ENCODE results near the gene SLC22A7.

DNA sequence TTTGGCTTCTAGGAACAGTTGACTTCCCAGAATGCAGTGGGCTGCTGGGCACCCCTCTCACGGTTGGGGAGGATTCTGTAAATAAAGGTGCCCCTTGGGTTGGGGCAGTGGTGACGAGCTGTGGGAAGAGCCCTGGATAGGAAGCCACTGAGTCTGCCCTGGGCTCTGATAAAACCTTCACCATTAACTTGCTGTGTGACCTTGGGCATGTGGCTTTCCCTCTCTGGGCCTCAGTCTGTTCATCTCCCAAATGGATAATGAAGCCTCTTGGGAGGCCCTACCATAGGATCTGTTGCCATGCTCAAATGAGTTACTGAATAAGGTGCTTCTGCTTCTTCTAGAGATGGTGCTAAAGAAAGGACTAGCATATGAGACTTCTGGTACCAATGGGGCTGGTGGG, 6.8 kb downstream of the SLC22A7 start:
- no peak for TF ChIP-seq SPI1 (IDR thresholded peaks at IDR 0.05; ENCODE audit: low read depth, low read length)
- TF ChIP-seq POLR2AphosphoS5 (IDR thresholded peaks at IDR 0.05; ENCODE audit: low read depth, low read length), result no peak
- TF ChIP-seq POLR2A (IDR thresholded peaks at IDR 0.05; ENCODE audit: low read depth, low read length), result no peak
- no peak for TF ChIP-seq TAF1 (IDR thresholded peaks at IDR 0.05; ENCODE audit: low read depth, low read length)
